ENCODE results near the gene ZNF460. TPM values are rescaled to one million over a fixed set of nuclear protein-coding genes. Genes with fewer than 3 reads are reported as not detected.
A peak's percentile ranks its signal among the peaks of the same experiment; 100 is the strongest.
"Not testable (repeated sequence)": the region's sequence is repeated elsewhere in the genome, so short reads cannot be mapped to it uniquely, and the experiment has no call there.

The ZNF460 gene
- total RNA-seq, 1 donor from 2014 or later: 76.1 TPM

GRCh38 chr19:57245959-57246358, 34.3 kb upstream of the ZNF460 start:
- DNase-seq (ENCODE audit: extremely low spot score in 2 of 2): peak in 1 of 2 donors; percentile 67
- Histone ChIP-seq H3K9me3 (no peaks in the 10 kb centered on the region), H3K27ac (no peak overlapping the region), H3K36me3 (peaks cover 9 to 66% of the 10 kb centered on the region in 2 donors), H3K4me1 (peaks cover 24% of the 10 kb centered on the region), H3K27me3 (no peaks in the 10 kb centered on the region), H3K4me3 (no peak overlapping the region)
- intact Hi-C loops (cut with DNase I): no loop called here
- TF ChIP-seq POLR2A (IDR thresholded peaks at IDR 0.05) (no peak), POLR2AphosphoS5 (IDR thresholded peaks at IDR 0.05; ENCODE audit: insufficient read depth in 1 of 2, low read depth in 1 of 2) (no peak), CTCF (IDR thresholded peaks at IDR 0.05) (no peak)

GRCh38 chr19:57248646-57249045, 31.6 kb upstream of the ZNF460 start:
- Histone ChIP-seq H3K9me3 (no peaks in the 10 kb centered on the region), H3K27me3 (no peaks in the 10 kb centered on the region), H3K27ac (no peak overlapping the region), H3K36me3 (peaks cover 15 to 92% of the 10 kb centered on the region in 2 donors), H3K4me3 (no peak overlapping the region), H3K4me1 (no peaks in the 10 kb centered on the region)
- DNase-seq (ENCODE audit: extremely low spot score in 2 of 2): peak; percentile 43 to 64
- no peak for TF ChIP-seq POLR2A (IDR thresholded peaks at IDR 0.05)
- no peak for TF ChIP-seq CTCF (IDR thresholded peaks at IDR 0.05)
- TF ChIP-seq POLR2AphosphoS5 (IDR thresholded peaks at IDR 0.05; ENCODE audit: insufficient read depth in 1 of 2, low read depth in 1 of 2): no peak
- intact Hi-C loops (cut with DNase I): no loop called here

GRCh38 chr19:57249329-57249728, 31.0 kb upstream of the ZNF460 start:
- no peaks in the 10 kb centered on the region for H3K9me3 ChIP-seq
- intact Hi-C loops (cut with DNase I): no loop called here
- H3K4me3 ChIP-seq: no peak overlapping the region
- DNase-seq (ENCODE audit: extremely low spot score in 2 of 2): no peak
- no peak for TF ChIP-seq POLR2AphosphoS5 (IDR thresholded peaks at IDR 0.05; ENCODE audit: insufficient read depth in 1 of 2, low read depth in 1 of 2)
- no peak for TF ChIP-seq POLR2A (IDR thresholded peaks at IDR 0.05)
- no peak for TF ChIP-seq CTCF (IDR thresholded peaks at IDR 0.05)
- H3K36me3 ChIP-seq: peaks cover 15 to 92% of the 10 kb centered on the region in 2 donors
- no peaks in the 10 kb centered on the region for H3K4me1 ChIP-seq
- no peak overlapping the region for H3K27ac ChIP-seq
- no peaks in the 10 kb centered on the region for H3K27me3 ChIP-seq

GRCh38 chr19:57253767-57254166, 26.5 kb upstream of the ZNF460 start:
- H3K27ac ChIP-seq; H3K4me3 ChIP-seq; H3K4me1 ChIP-seq; DNase-seq (ENCODE audit: extremely low spot score in 2 of 2); intact Hi-C loops (cut with DNase I); H3K27me3 ChIP-seq; H3K9me3 ChIP-seq: not testable (repeated sequence)
- H3K36me3 ChIP-seq: peaks cover 13 to 70% of the 10 kb centered on the region in 2 donors

GRCh38 chr19:57262044-57262443, 18.2 kb upstream of the ZNF460 start:
- intact Hi-C loops (cut with DNase I): no loop called here
- no peak for TF ChIP-seq POLR2AphosphoS5 (IDR thresholded peaks at IDR 0.05; ENCODE audit: insufficient read depth in 1 of 2, low read depth in 1 of 2)
- TF ChIP-seq POLR2A (IDR thresholded peaks at IDR 0.05): no peak
- TF ChIP-seq CTCF (IDR thresholded peaks at IDR 0.05): no peak
- H3K9me3 ChIP-seq: no peaks in the 10 kb centered on the region

More at GRCh38 chr19:57262044-57262443, 18.2 kb upstream of the ZNF460 start:
- H3K27ac ChIP-seq: no peak overlapping the region
- no peak overlapping the region for H3K4me3 ChIP-seq
- no peaks in the 10 kb centered on the region for H3K4me1 ChIP-seq
- H3K27me3 ChIP-seq: no peaks in the 10 kb centered on the region
- DNase-seq (ENCODE audit: extremely low spot score in 2 of 2): no peak
- peaks cover 0 to 8% of the 10 kb centered on the region in 2 donors for H3K36me3 ChIP-seq
